Measurements from ENCODE around the gene MAGI1.

The MAGI1 gene

GRCh38 chr3:65398953-65399352, 639.8 kb downstream of the MAGI1 start:
- FAIRE-seq (no peak), DNase-seq (ENCODE audit: insufficient read length) (no peak)
- TF ChIP-seq POLR2AphosphoS5 (IDR thresholded peaks at IDR 0.05; ENCODE audit: low read depth, low read length) = no peak
- no peak for TF ChIP-seq POLR2A (IDR thresholded peaks at IDR 0.05; ENCODE audit: low read depth, low read length)
- no peak for TF ChIP-seq TAF1 (IDR thresholded peaks at IDR 0.05; ENCODE audit: borderline replicate concordance, low read depth, low read length)

- no peak for TF ChIP-seq TAF1 (IDR thresholded peaks at IDR 0.05; ENCODE audit: borderline replicate concordance, low read depth, low read length)
- no peak for TF ChIP-seq POLR2A (IDR thresholded peaks at IDR 0.05; ENCODE audit: low read depth, low read length)
- no peak for TF ChIP-seq POLR2AphosphoS5 (IDR thresholded peaks at IDR 0.05; ENCODE audit: low read depth, low read length)
- DNase-seq (ENCODE audit: insufficient read length) = no peak
- no peak for FAIRE-seq
Observed at GRCh38 chr3:65396078-65396477, 642.6 kb downstream of the MAGI1 start.

GRCh38 chr3:65391068-65391467, 647.6 kb downstream of the MAGI1 start:
- DNase-seq (ENCODE audit: insufficient read length) (no peak), FAIRE-seq (no peak)
- TF ChIP-seq POLR2AphosphoS5 (IDR thresholded peaks at IDR 0.05; ENCODE audit: low read depth, low read length) (no peak), POLR2A (IDR thresholded peaks at IDR 0.05; ENCODE audit: low read depth, low read length) (no peak), TAF1 (IDR thresholded peaks at IDR 0.05; ENCODE audit: borderline replicate concordance, low read depth, low read length) (no peak)

- TF ChIP-seq POLR2A (IDR thresholded peaks at IDR 0.05; ENCODE audit: low read depth, low read length) (no peak), TAF1 (IDR thresholded peaks at IDR 0.05; ENCODE audit: borderline replicate concordance, low read depth, low read length) (no peak), POLR2AphosphoS5 (IDR thresholded peaks at IDR 0.05; ENCODE audit: low read depth, low read length) (no peak)
- DNase-seq (ENCODE audit: insufficient read length) (no peak), FAIRE-seq (no peak)
Observed at GRCh38 chr3:65385805-65386204, 652.9 kb downstream of the MAGI1 start.

- DNase-seq (ENCODE audit: insufficient read length) (no peak), FAIRE-seq (no peak)
- TF ChIP-seq POLR2AphosphoS5 (IDR thresholded peaks at IDR 0.05; ENCODE audit: low read depth, low read length) = no peak
- no peak for TF ChIP-seq TAF1 (IDR thresholded peaks at IDR 0.05; ENCODE audit: borderline replicate concordance, low read depth, low read length)
- no peak for TF ChIP-seq POLR2A (IDR thresholded peaks at IDR 0.05; ENCODE audit: low read depth, low read length)
Observed at GRCh38 chr3:65381496-65382010, 657.2 kb downstream of the MAGI1 start.

- TF ChIP-seq TAF1 (IDR thresholded peaks at IDR 0.05; ENCODE audit: borderline replicate concordance, low read depth, low read length) = no peak
- TF ChIP-seq POLR2AphosphoS5 (IDR thresholded peaks at IDR 0.05; ENCODE audit: low read depth, low read length) = no peak
- TF ChIP-seq POLR2A (IDR thresholded peaks at IDR 0.05; ENCODE audit: low read depth, low read length) = no peak
- no peak for DNase-seq (ENCODE audit: insufficient read length)
- no peak for FAIRE-seq
Observed at GRCh38 chr3:65379223-65379622, 659.5 kb downstream of the MAGI1 start.

GRCh38 chr3:65377637-65378036, 661.1 kb downstream of the MAGI1 start:
- TF ChIP-seq TAF1 (IDR thresholded peaks at IDR 0.05; ENCODE audit: borderline replicate concordance, low read depth, low read length) = no peak
- TF ChIP-seq POLR2AphosphoS5 (IDR thresholded peaks at IDR 0.05; ENCODE audit: low read depth, low read length) = no peak
- TF ChIP-seq POLR2A (IDR thresholded peaks at IDR 0.05; ENCODE audit: low read depth, low read length) = no peak
- FAIRE-seq = no peak
- DNase-seq (ENCODE audit: insufficient read length) = no peak

- DNase-seq (ENCODE audit: insufficient read length) (no peak), FAIRE-seq (no peak)
Observed at GRCh38 chr3:65376426-65376825, 662.3 kb downstream of the MAGI1 start.

GRCh38 chr3:65371053-65371452, 667.7 kb downstream of the MAGI1 start:
- FAIRE-seq (no peak), DNase-seq (ENCODE audit: insufficient read length) (no peak)

More at GRCh38 chr3:65376426-65376825, 662.3 kb downstream of the MAGI1 start:
- TF ChIP-seq POLR2AphosphoS5 (IDR thresholded peaks at IDR 0.05; ENCODE audit: low read depth, low read length) = no peak
- TF ChIP-seq TAF1 (IDR thresholded peaks at IDR 0.05; ENCODE audit: borderline replicate concordance, low read depth, low read length) = no peak
- TF ChIP-seq POLR2A (IDR thresholded peaks at IDR 0.05; ENCODE audit: low read depth, low read length) = no peak

GRCh38 chr3:65368866-65369265, 669.9 kb downstream of the MAGI1 start:
- TF ChIP-seq POLR2A (IDR thresholded peaks at IDR 0.05; ENCODE audit: low read depth, low read length) (no peak), POLR2AphosphoS5 (IDR thresholded peaks at IDR 0.05; ENCODE audit: low read depth, low read length) (no peak), TAF1 (IDR thresholded peaks at IDR 0.05; ENCODE audit: borderline replicate concordance, low read depth, low read length) (no peak)
- FAIRE-seq (no peak), DNase-seq (ENCODE audit: insufficient read length) (no peak)

More at GRCh38 chr3:65371053-65371452, 667.7 kb downstream of the MAGI1 start:
- TF ChIP-seq TAF1 (IDR thresholded peaks at IDR 0.05; ENCODE audit: borderline replicate concordance, low read depth, low read length) (no peak), POLR2A (IDR thresholded peaks at IDR 0.05; ENCODE audit: low read depth, low read length) (no peak), POLR2AphosphoS5 (IDR thresholded peaks at IDR 0.05; ENCODE audit: low read depth, low read length) (no peak)

GRCh38 chr3:65362688-65363087, 676.0 kb downstream of the MAGI1 start:
- no peak for TF ChIP-seq POLR2A (IDR thresholded peaks at IDR 0.05; ENCODE audit: low read depth, low read length)
- no peak for TF ChIP-seq TAF1 (IDR thresholded peaks at IDR 0.05; ENCODE audit: borderline replicate concordance, low read depth, low read length)
- TF ChIP-seq POLR2AphosphoS5 (IDR thresholded peaks at IDR 0.05; ENCODE audit: low read depth, low read length) = no peak
- no peak for FAIRE-seq

GRCh38 chr3:65361448-65361847, 677.3 kb downstream of the MAGI1 start:
- no peak for FAIRE-seq
- DNase-seq (ENCODE audit: insufficient read length) = no peak
- no peak for TF ChIP-seq TAF1 (IDR thresholded peaks at IDR 0.05; ENCODE audit: borderline replicate concordance, low read depth, low read length)
- no peak for TF ChIP-seq POLR2A (IDR thresholded peaks at IDR 0.05; ENCODE audit: low read depth, low read length)
- TF ChIP-seq POLR2AphosphoS5 (IDR thresholded peaks at IDR 0.05; ENCODE audit: low read depth, low read length) = no peak

More at GRCh38 chr3:65362688-65363087, 676.0 kb downstream of the MAGI1 start:
- DNase-seq (ENCODE audit: insufficient read length) = no peak

Measured in GM12892 (cell line).